NCI-H128 (cell line): ENCODE data around the gene DYNC1H1.

Source experiments
- DNase-seq: peaks from one replicate; lab custom pipeline; 2025; ENCODE audit not compliant: unreplicated experiment; lab: John Stamatoyannopoulos, UW

DYNC1H1 gene

GRCh38 chr14:101939646-101940170, 24.7 kb upstream of the DYNC1H1 start:
- no peak for DNase-seq

- no peak for DNase-seq
Measured at GRCh38 chr14:101944451-101944850, 19.9 kb upstream of the DYNC1H1 start.

- DNase-seq = no peak
Measured at GRCh38 chr14:101945171-101945570, 19.2 kb upstream of the DYNC1H1 start.

GRCh38 chr14:101947577-101947903, 16.8 kb upstream of the DYNC1H1 start:
- DNase-seq = no peak

GRCh38 chr14:101947904-101948665, 16.3 kb upstream of the DYNC1H1 start:
- DNase-seq = peak; percentile 100

- DNase-seq = no peak
Measured at GRCh38 chr14:101948666-101949216, 15.6 kb upstream of the DYNC1H1 start.

- DNase-seq = no peak
Measured at GRCh38 chr14:101950100-101950499, 14.3 kb upstream of the DYNC1H1 start.

- no peak for DNase-seq
Measured at GRCh38 chr14:101950516-101951215, 13.7 kb upstream of the DYNC1H1 start.

- no peak for DNase-seq
Measured at GRCh38 chr14:101953151-101953550, 11.2 kb upstream of the DYNC1H1 start.

GRCh38 chr14:101954501-101954900, 9.9 kb upstream of the DYNC1H1 start:
- no peak for DNase-seq

GRCh38 chr14:101955695-101956161, 8.6 kb upstream of the DYNC1H1 start:
- DNase-seq = no peak

- no peak for DNase-seq
Measured at GRCh38 chr14:101956179-101956885, 8.0 kb upstream of the DYNC1H1 start.

- DNase-seq = no peak
Measured at GRCh38 chr14:101957406-101958234, 6.8 kb upstream of the DYNC1H1 start.

GRCh38 chr14:101958418-101959180, 5.8 kb upstream of the DYNC1H1 start:
- DNase-seq = no peak

- no peak for DNase-seq
Measured at GRCh38 chr14:101959277-101959676, 5.1 kb upstream of the DYNC1H1 start.

GRCh38 chr14:101960225-101960624, 4.1 kb upstream of the DYNC1H1 start:
- no peak for DNase-seq

- peak; percentile 61 for DNase-seq
Measured at GRCh38 chr14:101961011-101961721, 3.2 kb upstream of the DYNC1H1 start.

GRCh38 chr14:101961746-101962502, 2.4 kb upstream of the DYNC1H1 start:
- DNase-seq = no peak
